Fibroblast of lung (primary cell): Measurements from ENCODE around the gene MB. TPM values are rescaled to one million over a fixed set of nuclear protein-coding genes. Genes with fewer than 3 reads are reported as not detected.

ENCODE experiments used
- DNase-seq, 2 donors: peaks; one replicate each; pipeline versions ENCODE4 v3.0.0 to v3.0.0-alpha.2; 2010; ENCODE audit warnings: low read depth in 2 of 2
- H2AFZ ChIP-seq: 2 replicates; pipeline ENCODE4 v1.5.1; 2012; ENCODE audit warnings: low read length, control low read depth, inconsistent platforms
- H3K27ac ChIP-seq: 2 replicates; pipeline ENCODE4 v1.5.1; 2011; ENCODE audit warnings: low read length, control low read depth; ENCODE audit not compliant: insufficient read depth
- H3K27me3 ChIP-seq: 2 replicates; pipeline ENCODE4 v1.5.1; 2011; ENCODE audit warnings: mild to moderate bottlenecking, low read length; ENCODE audit not compliant: control insufficient read depth, insufficient read depth
- H3K36me3 ChIP-seq: 2 replicates; pipeline ENCODE4 v1.5.1; 2011; ENCODE audit warnings: low read length; ENCODE audit not compliant: control insufficient read depth, insufficient read depth
- H3K4me1 ChIP-seq: 2 replicates; pipeline ENCODE4 v1.5.1; 2011; ENCODE audit warnings: low read length; ENCODE audit not compliant: control insufficient read depth, insufficient read depth; ENCODE audit errors: extremely low read depth
- H3K4me2 ChIP-seq: 2 replicates; pipeline ENCODE4 v1.5.1; 2011; ENCODE audit warnings: low read length, control low read depth; ENCODE audit not compliant: insufficient read depth; ENCODE audit errors: extremely low read depth
- H3K4me3 ChIP-seq, 4 experiments: fragments of 200-600 bp in 1 of 4; sonication (generic) in 1 of 4; replicated peaks in 1 of 4; 2 replicates each; pipeline ENCODE4 v1.5.1; 2011 to 2016; ENCODE audit warnings: low read length in 4 of 4, low read depth in 3 of 4, mild to moderate bottlenecking in 3 of 4, control low read depth in 2 of 4, inconsistent platforms in 1 of 4, mixed read lengths in 1 of 4; ENCODE audit not compliant: insufficient read depth in 1 of 4; ENCODE audit errors: control extremely low read depth in 1 of 4
- H3K79me2 ChIP-seq: 2 replicates; pipeline ENCODE4 v1.5.1; 2012; ENCODE audit warnings: mild to moderate bottlenecking, low read length, inconsistent platforms; ENCODE audit not compliant: control insufficient read depth, insufficient read depth
- H3K9ac ChIP-seq: 2 replicates; pipeline ENCODE4 v1.5.1; 2011; ENCODE audit warnings: mild to moderate bottlenecking, low read length, control low read depth; ENCODE audit not compliant: insufficient read depth
- H3K9me3 ChIP-seq: 2 replicates; pipeline ENCODE4 v1.5.1; 2012; ENCODE audit warnings: low read depth, low read length; ENCODE audit not compliant: control insufficient read depth, insufficient read depth
- H4K20me1 ChIP-seq: 2 replicates; pipeline ENCODE4 v1.5.1; 2011; ENCODE audit warnings: low read length; ENCODE audit not compliant: control insufficient read depth, insufficient read depth; ENCODE audit errors: extremely low read depth
- EZH2 ChIP-seq: IDR thresholded peaks from 2 replicates; pipeline ENCODE4 v1.5.1; 2012; ENCODE audit warnings: low read length, control low read depth, mild to moderate bottlenecking; ENCODE audit errors: missing control alignments
- polyA plus RNA-seq, 2 donors: library from polyadenylated mRNA; depleted of rRNA in 1 of 2; stranded (reverse) in 1 of 2; unstranded in 1 of 2; fragments of >200 nt; gene quantifications; 2 replicates each; pipeline ENCODE4 v1.2.1, GENCODE V29; 2011 to 2012; ENCODE audit warnings: missing spikeins in 1 of 2
- total RNA-seq: library from RNA; depleted of rRNA; stranded (reverse); fragments of >200 nt; gene quantifications from 2 replicates; pipeline ENCODE4 v1.2.1, GENCODE V29; 2014
- TF ChIP-seq, protein P1 (sequence below), 2 donors: IDR thresholded peaks in 1 of 2; conservative IDR thresholded peaks in 1 of 2; 1 replicate in 1 of 2; 2 replicates in 1 of 2; pipeline ENCODE4 v1.5.1; 2011 to 2012; ENCODE audit warnings: low read length in 2 of 2, control low read depth in 1 of 2, inconsistent platforms in 1 of 2, low read depth in 1 of 2, mild to moderate bottlenecking in 1 of 2

Gene MB
- total and polyA plus RNA-seq, 2 donors (not counting 1 experiment from before 2014, with no cell fraction given): not detected

DNA sequence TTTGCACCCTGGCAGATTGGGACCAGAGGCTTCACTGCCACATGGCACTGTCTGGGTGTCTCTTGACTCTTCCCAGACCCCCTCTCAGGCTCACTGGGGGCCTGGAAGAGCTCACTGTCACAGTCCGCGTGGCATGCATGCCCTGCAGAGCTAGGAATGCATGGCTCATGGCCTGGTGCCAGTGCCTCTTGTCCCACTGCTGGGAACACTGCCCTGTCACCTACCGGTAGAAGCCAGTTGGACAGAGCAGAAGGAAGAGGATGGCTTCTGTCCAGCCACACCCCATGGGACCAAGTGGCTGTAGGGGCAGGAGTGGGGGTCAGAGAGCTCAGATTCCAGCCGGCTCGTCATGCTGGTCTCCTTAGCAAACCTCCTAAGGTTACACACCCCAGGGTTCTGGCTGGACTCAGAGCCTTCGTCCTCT lies 29.7 kb downstream of the MB start:
- DNase-seq: no peak
- Histone ChIP-seq H3K79me2 (no peaks in the 10 kb centered on the region), H2AFZ (no peak overlapping the region), H3K27me3 (peaks cover 6% of the 10 kb centered on the region), H3K27ac (no peak overlapping the region), H3K4me3 (no peak overlapping the region), H3K9me3 (no peaks in the 10 kb centered on the region), H3K36me3 (no peaks in the 10 kb centered on the region), H4K20me1 (no peaks in the 10 kb centered on the region), H3K9ac (no peak overlapping the region), H3K4me2 (no peak overlapping the region), H3K4me1 (no peaks in the 10 kb centered on the region)
- no peak for TF ChIP-seq EZH2
- TF ChIP-seq, protein P1, sequence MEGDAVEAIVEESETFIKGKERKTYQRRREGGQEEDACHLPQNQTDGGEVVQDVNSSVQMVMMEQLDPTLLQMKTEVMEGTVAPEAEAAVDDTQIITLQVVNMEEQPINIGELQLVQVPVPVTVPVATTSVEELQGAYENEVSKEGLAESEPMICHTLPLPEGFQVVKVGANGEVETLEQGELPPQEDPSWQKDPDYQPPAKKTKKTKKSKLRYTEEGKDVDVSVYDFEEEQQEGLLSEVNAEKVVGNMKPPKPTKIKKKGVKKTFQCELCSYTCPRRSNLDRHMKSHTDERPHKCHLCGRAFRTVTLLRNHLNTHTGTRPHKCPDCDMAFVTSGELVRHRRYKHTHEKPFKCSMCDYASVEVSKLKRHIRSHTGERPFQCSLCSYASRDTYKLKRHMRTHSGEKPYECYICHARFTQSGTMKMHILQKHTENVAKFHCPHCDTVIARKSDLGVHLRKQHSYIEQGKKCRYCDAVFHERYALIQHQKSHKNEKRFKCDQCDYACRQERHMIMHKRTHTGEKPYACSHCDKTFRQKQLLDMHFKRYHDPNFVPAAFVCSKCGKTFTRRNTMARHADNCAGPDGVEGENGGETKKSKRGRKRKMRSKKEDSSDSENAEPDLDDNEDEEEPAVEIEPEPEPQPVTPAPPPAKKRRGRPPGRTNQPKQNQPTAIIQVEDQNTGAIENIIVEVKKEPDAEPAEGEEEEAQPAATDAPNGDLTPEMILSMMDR (conservative IDR thresholded peaks at IDR 0.05 in 1 of 2, IDR thresholded peaks at IDR 0.05 in 1 of 2; ENCODE audit: low read depth in 1 of 2, low read length in 2 of 2): no peak

DNA sequence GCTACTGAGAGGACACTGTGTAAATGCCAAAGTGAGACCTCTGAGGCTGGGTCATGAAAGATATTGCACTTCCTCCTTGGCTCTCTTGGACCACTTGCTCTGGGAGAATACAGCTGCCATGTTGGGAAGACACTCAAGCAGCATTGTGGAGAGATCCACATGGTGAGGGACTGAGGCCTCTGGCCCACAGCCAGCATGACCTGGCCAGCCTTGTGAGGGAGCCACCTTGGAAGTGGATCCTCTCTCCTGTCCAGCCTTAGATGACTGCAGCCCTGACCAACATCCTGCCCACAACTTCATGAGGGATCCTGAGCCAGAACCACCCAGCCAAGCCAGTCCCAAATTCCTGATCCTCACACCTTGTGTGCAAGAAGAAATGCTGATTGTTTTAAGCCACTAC lies 30.4 kb downstream of the MB start:
- Histone ChIP-seq H3K27ac (no peak overlapping the region), H3K79me2 (no peaks in the 10 kb centered on the region), H3K4me2 (no peak overlapping the region), H3K4me1 (no peaks in the 10 kb centered on the region), H2AFZ (no peak overlapping the region), H4K20me1 (no peaks in the 10 kb centered on the region), H3K36me3 (no peaks in the 10 kb centered on the region), H3K9me3 (no peaks in the 10 kb centered on the region), H3K9ac (no peak overlapping the region), H3K4me3 (no peak overlapping the region), H3K27me3 (peaks cover 2% of the 10 kb centered on the region)
- TF ChIP-seq EZH2: no peak
- TF ChIP-seq, protein P1 (conservative IDR thresholded peaks at IDR 0.05 in 1 of 2, IDR thresholded peaks at IDR 0.05 in 1 of 2; ENCODE audit: low read depth in 1 of 2, low read length in 2 of 2): no peak
- DNase-seq: no peak

DNA sequence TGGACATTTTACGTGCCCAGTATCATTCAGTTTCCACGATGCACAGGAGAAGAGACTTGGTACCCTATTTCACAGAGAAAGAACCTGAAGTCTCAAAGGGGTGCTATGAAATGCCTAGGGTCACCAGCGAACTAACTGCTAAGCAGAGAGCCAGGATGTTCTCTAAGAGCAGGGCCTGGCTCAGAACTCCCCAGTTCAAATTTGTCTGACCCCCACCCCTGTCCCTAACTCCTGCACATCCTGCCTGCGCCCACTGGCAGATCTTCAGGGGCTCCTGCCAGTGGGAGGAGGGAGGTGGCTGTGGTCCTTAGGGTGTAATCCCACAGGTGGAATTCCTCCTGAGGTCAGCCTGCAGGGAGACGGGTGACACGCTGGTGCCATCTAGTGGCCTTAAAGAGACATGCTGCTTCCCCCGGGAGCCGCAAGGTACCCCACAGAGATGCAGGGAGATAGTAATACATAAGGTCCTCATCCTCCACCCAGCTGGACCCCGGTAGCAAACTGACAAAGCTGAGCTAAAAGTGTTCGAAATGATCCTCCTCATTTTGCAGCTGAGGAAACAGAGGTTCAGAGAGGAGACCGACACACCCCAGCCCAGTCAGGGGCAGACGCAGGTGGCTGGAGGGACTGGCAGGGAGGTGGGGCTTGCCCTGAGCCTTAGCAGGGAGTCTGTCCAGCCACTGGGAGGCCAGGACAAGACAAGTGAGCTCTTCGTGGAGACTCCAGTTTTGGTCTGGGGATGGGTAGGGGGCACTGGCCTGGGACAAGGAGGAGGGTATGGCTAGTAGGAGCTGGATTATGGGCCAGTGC lies 34.1 kb downstream of the MB start:
- no peak overlapping the region for H3K9ac ChIP-seq
- no peaks in the 10 kb centered on the region for H3K9me3 ChIP-seq
- H3K27ac ChIP-seq: no peak overlapping the region
- H3K27me3 ChIP-seq: peaks cover 2% of the 10 kb centered on the region
- H3K4me1 ChIP-seq: no peaks in the 10 kb centered on the region
- no peak overlapping the region for H2AFZ ChIP-seq
- H3K36me3 ChIP-seq: no peaks in the 10 kb centered on the region
- no peaks in the 10 kb centered on the region for H3K79me2 ChIP-seq
- DNase-seq: peak; percentile 53 to 65
- no peaks in the 10 kb centered on the region for H4K20me1 ChIP-seq
- H3K4me2 ChIP-seq: no peak overlapping the region
- H3K4me3 ChIP-seq: no peak overlapping the region
- TF ChIP-seq EZH2: no peak
- TF ChIP-seq, protein P1 (conservative IDR thresholded peaks at IDR 0.05 in 1 of 2, IDR thresholded peaks at IDR 0.05 in 1 of 2; ENCODE audit: low read depth in 1 of 2, low read length in 2 of 2): peak; percentile 87 to 92
